ENCODE results near the gene GRAP2. TPM values are rescaled to one million over a fixed set of nuclear protein-coding genes. Genes with fewer than 3 reads are reported as not detected.

The GRAP2 gene
- total and polyA plus RNA-seq, 10 of the 15 experiments (the other 5 are each of a cell fraction or from before 2014, with no cell fraction given): 3.3 to 79.1 (median 59.6) TPM

DNA sequence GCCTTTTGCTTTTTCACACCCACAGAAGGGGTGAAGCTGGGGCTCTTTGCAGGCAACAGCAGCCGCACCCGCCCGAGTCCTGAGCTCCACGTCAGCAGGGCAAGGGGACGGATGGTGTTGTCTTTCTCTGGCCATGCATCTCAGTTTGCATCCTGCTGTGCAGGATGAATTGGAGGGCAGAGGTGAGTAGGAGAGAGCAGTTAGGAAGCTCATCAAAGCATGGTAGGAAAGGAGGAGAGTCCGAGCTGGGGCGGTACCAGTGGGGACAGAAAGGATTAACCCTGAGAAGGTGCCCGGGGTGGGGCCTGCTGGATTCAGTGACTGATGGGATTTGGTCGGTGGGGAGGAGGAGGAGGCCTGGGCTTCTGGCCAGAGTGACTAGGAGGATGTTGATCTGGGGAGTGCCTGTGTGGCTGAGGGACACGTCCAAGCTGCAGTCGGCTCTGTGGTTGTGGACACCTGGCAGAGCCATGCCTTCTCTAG is 108.4 kb downstream of the GRAP2 start:
- H3K9ac ChIP-seq (ENCODE audit: control insufficient read depth, insufficient read depth, low read length): no peak overlapping the region
- 34% methylated on average over 11 of the region's 11 CpGs for WGBS (ENCODE audit: insufficient coverage, insufficient replicate concordance, low lambda C conversion rate, missing lambda C conversion rate)
- no peaks in the 10 kb centered on the region for H3K79me2 ChIP-seq (ENCODE audit: control insufficient read depth, insufficient read depth, low read length)
- in situ Hi-C loops (cut with MboI): no loop called here
- intact Hi-C loops (cut with micrococcal nuclease; ENCODE audit: unreplicated experiment): no loop called here
- no TSS peak for BruUV-seq (replicated peaks)
- no peak overlapping the region for H2AFZ ChIP-seq (ENCODE audit: control insufficient read depth, low read depth, low read length)
- DNase-seq (ENCODE audit: low read depth, low spot score): no peak
- CTCF ChIA-PET: interaction anchor here (3.1 kb wide), 1 partner anchor 15 kb away, joined by 15 read pairs; no protein-coding TSS in a partner anchor
- H3K27me3 ChIP-seq (replicated peaks in 1 of 2; ENCODE audit: control insufficient read depth in 2 of 2, insufficient read depth in 2 of 2, low read length in 1 of 2): peaks cover 4 to 11% of the 10 kb centered on the region in 2 experiments
- no peaks in the 10 kb centered on the region for H3K36me3 ChIP-seq (ENCODE audit: control insufficient read depth in 2 of 2, insufficient read depth in 2 of 2, low read length in 1 of 2)
- H3K9me3 ChIP-seq (replicated peaks; ENCODE audit: control insufficient read depth, insufficient read depth, low read length): no peaks in the 10 kb centered on the region
- SMC1A ChIA-PET (ENCODE audit: uncharacterized antibody, unreplicated experiment): interaction anchor here (1.6 kb wide), 1 partner anchor 15 kb away, joined by 5 read pairs; no protein-coding TSS in a partner anchor
- H3K4me2 ChIP-seq (ENCODE audit: control insufficient read depth, insufficient read depth): no peak overlapping the region
- no peak for FAIRE-seq
- no peaks in the 10 kb centered on the region for H3K4me1 ChIP-seq (ENCODE audit: control insufficient read depth, insufficient read depth, low read length)
- H3K4me3 ChIP-seq: no peak overlapping the region
- RAD21 ChIA-PET (ENCODE audit: unreplicated experiment): no interaction called here
- no peak for ATAC-seq
- no peak overlapping the region for H3K27ac ChIP-seq (ENCODE audit: control insufficient read depth, insufficient read depth)
- H4K20me1 ChIP-seq (ENCODE audit: control insufficient read depth, insufficient read depth): no peaks in the 10 kb centered on the region
- POLR2A ChIA-PET: no interaction called here
- TF ChIP-seq IRF4 (IDR thresholded peaks at IDR 0.05; ENCODE audit: low read depth, low read length): no peak
- TF ChIP-seq SUZ12 (IDR thresholded peaks at IDR 0.05; ENCODE audit: unreplicated experiment): no peak

GRCh38 chr22:40009951-40010671 is 109.2 kb downstream of the GRAP2 start:
- DNase-seq (ENCODE audit: low read depth, low spot score) (no peak), FAIRE-seq (no peak), ATAC-seq (no peak)
- intact Hi-C loops (cut with micrococcal nuclease; ENCODE audit: unreplicated experiment): no loop called here
- Histone ChIP-seq H3K4me3 (no peak overlapping the region), H3K36me3 (ENCODE audit: control insufficient read depth in 2 of 2, insufficient read depth in 2 of 2, low read length in 1 of 2) (no peaks in the 10 kb centered on the region), H3K9ac (ENCODE audit: control insufficient read depth, insufficient read depth, low read length) (no peak overlapping the region), H2AFZ (ENCODE audit: control insufficient read depth, low read depth, low read length) (no peak overlapping the region), H3K4me1 (ENCODE audit: control insufficient read depth, insufficient read depth, low read length) (no peaks in the 10 kb centered on the region), H4K20me1 (ENCODE audit: control insufficient read depth, insufficient read depth) (no peaks in the 10 kb centered on the region), H3K9me3 (replicated peaks; ENCODE audit: control insufficient read depth, insufficient read depth, low read length) (no peaks in the 10 kb centered on the region), H3K79me2 (ENCODE audit: control insufficient read depth, insufficient read depth, low read length) (no peaks in the 10 kb centered on the region), H3K27ac (ENCODE audit: control insufficient read depth, insufficient read depth) (no peak overlapping the region), H3K4me2 (ENCODE audit: control insufficient read depth, insufficient read depth) (no peak overlapping the region), H3K27me3 (replicated peaks in 1 of 2; ENCODE audit: control insufficient read depth in 2 of 2, insufficient read depth in 2 of 2, low read length in 1 of 2) (peaks cover 4 to 11% of the 10 kb centered on the region in 2 experiments)
- 35% methylated on average over 24 of the region's 24 CpGs for WGBS (ENCODE audit: insufficient coverage, insufficient replicate concordance, low lambda C conversion rate, missing lambda C conversion rate)
- POLR2A ChIA-PET: no interaction called here
- RAD21 ChIA-PET (ENCODE audit: unreplicated experiment): no interaction called here
- in situ Hi-C loops (cut with MboI): no loop called here
- BruUV-seq (replicated peaks): no TSS peak
- SMC1A ChIA-PET (ENCODE audit: uncharacterized antibody, unreplicated experiment): interaction anchor here (1.6 kb wide), 1 partner anchor 15 kb away, joined by 5 read pairs; no protein-coding TSS in a partner anchor
- CTCF ChIA-PET: interaction anchor here (0.7 to 3.1 kb wide), 2 partner anchors 14 to 1132 kb away, joined by 3 to 15 read pairs; no protein-coding TSS in a partner anchor
- TF ChIP-seq EGR1 (IDR thresholded peaks at IDR 0.05; ENCODE audit: borderline replicate concordance in 1 of 2, low read depth in 2 of 2, low read length in 2 of 2) (no peak), NRF1 (conservative IDR thresholded peaks at IDR 0.05; ENCODE audit: low read depth, low read length) (no peak), E4F1 (IDR thresholded peaks at IDR 0.05; ENCODE audit: borderline replicate concordance, partially characterized antibody) (no peak), EED (IDR thresholded peaks at IDR 0.05; ENCODE audit: low read depth) (no peak), POU2F2 (IDR thresholded peaks at IDR 0.05; ENCODE audit: borderline replicate concordance, low read depth, low read length) (no peak), NFYA (IDR thresholded peaks at IDR 0.05; ENCODE audit: borderline replicate concordance, low read depth, low read length) (no peak), SIN3A (IDR thresholded peaks at IDR 0.05; ENCODE audit: low read depth, low read length) (no peak), E2F8 (IDR thresholded peaks at IDR 0.05; ENCODE audit: low read depth, partially characterized antibody) (no peak), TBL1XR1 (IDR thresholded peaks at IDR 0.05; ENCODE audit: low read depth, low read length) (no peak)
